HG03442 (cell line): ENCODE measurements around the gene PEX10.

ENCODE experiments used
- ATAC-seq: cut with Tn5 transposase; IDR thresholded peaks from one replicate; pipeline ENCODE4 v1.9.1; 2021; ENCODE audit warnings: mild to moderate bottlenecking, moderate library complexity; ENCODE audit not compliant: unreplicated experiment

Gene PEX10

GRCh38 chr1:2405588-2406295 lies 6.6 kb downstream of the PEX10 start:
- ATAC-seq = no peak

- ATAC-seq = no peak
Observed at GRCh38 chr1:2404890-2405511, 7.4 kb downstream of the PEX10 start.

- ATAC-seq = no peak
Observed at GRCh38 chr1:2404142-2404889, 8.0 kb downstream of the PEX10 start.

- no peak for ATAC-seq
Observed at GRCh38 chr1:2403273-2403672, 9.1 kb downstream of the PEX10 start.

DNA sequence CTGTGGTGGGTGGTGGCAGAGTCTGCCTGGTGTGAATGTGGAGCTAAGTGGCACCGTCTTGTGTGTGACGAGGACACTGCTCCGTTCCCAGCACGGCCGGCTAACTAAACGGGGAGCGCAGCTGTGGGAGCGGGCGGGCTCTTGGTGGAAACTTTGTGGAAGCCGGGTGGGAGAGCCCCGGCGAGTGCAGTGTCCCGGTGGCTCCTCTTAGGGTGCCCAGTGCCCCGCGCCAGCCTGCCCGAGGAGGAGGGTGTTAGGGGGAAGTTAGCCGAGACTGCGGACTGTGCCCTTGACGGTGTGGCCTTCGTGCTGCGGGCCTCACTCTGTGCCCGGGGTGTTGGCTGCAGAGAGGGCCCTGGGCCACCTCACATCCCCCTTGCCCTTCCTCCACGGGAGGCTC lies 9.9 kb downstream of the PEX10 start:
- ATAC-seq = no peak

DNA sequence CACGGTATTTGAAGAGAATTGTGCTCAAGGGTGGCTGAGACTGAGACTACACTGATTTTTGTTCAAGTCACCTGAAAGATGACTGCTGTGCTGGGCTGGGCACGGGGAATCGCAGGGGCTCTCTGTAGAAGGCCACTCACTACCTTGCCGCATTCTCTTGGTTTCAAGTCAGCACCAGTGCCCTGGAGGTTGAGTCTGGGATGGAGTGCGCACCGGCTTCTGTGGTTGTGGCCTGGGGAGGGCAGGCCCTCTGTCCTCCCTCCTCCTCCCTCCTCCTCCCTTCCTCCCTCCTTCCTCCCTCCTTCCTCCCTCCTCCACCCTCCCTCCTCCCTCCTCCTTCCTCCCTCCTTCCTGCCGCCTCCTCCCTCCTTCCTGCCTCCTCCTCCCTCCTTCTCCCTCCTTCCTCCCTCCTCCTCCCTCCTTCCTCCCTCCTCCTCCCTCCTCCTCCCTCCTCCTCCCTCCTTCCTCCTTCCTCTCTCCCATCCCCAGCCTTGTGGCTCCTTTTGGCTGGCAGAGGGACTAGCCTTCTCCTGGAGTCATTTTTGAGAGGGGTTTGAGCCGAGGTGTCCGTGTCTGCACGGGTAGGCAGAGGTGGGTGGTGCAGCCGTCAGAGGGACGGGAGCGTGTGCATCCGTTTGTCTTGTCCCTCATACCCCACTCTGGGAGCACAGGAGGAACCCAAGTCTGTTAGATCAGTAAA lies 11.3 kb downstream of the PEX10 start:
- no peak for ATAC-seq

- no peak for ATAC-seq
Observed at GRCh38 chr1:2400576-2400909, 11.8 kb downstream of the PEX10 start.

GRCh38 chr1:2399890-2400575 lies 12.3 kb downstream of the PEX10 start:
- no peak for ATAC-seq

- no peak for ATAC-seq
Observed at GRCh38 chr1:2398871-2399270, 13.5 kb downstream of the PEX10 start.

DNA sequence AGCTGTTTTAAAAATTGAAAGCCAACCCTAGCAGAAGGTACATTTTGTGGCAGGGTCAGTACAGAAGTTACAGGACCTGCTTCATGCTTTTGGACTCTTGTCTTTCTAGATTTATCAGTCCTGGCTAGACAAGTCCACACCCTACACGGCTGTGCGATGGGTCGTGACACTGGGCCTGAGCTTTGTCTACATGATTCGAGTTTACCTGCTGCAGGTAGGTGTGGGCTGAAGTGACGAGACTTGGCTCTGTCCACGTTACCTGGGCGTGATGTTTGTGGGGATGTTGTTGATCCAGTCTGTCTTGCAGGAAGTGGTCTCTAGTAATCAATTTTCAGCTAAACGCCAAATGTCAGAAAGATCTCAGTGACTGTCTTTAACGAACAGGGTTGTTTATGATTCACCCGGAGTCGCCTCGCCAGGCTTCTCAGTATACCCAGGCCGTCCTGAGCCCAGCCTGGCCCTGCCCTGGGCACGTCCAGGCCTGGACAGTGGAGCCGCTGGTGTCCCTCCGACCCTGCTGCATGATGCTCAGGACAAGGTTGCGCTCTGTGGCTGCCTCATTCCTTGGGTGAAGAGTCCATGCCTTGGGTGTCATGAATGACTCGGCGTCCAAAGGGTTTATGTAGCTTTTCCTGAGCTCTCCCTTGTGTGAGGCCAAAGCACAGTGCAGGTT lies 15.2 kb downstream of the PEX10 start:
- ATAC-seq = no peak

DNA sequence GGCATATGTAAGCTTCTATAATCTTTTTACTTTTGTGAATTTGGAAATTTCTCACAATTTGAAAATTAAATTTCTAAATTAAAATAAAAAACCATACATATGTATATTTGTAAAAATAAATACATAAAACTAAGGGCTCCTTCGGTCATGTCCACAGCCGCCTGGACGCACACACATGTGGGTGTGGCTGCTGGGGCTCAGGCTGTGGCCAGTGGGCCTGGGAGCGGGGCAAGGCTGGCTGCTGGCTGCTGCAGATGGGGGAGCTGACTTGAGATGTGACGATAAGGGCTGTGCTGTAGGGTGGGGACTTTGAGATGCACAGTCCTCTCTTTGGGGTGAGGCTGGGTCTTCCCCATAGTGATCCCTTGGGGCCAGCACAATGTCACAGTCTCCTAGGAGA lies 15.9 kb downstream of the PEX10 start:
- no peak for ATAC-seq

DNA sequence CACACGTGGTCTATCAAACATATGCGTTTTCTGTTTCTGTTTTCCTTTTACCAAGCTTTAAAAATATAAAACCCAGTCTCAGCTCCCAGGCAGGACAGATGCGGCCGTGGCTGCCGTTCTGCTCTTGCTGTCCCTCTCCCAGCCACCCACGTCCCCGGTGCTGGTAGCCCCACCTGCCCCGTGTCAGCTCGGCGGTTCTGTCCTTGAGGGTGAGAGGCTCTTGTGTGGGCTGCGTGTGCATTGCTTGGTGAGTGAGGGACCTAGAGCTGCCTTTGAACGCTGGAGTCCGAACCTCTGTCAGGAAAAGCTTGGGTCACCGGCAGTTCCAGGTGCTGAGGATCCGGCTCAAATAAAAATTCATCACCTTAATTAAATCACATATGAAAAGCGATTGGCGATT lies 16.3 kb downstream of the PEX10 start:
- ATAC-seq = no peak

GRCh38 chr1:2395245-2395644 lies 17.1 kb downstream of the PEX10 start:
- no peak for ATAC-seq

GRCh38 chr1:2394761-2395160 lies 17.6 kb downstream of the PEX10 start:
- ATAC-seq = no peak

DNA sequence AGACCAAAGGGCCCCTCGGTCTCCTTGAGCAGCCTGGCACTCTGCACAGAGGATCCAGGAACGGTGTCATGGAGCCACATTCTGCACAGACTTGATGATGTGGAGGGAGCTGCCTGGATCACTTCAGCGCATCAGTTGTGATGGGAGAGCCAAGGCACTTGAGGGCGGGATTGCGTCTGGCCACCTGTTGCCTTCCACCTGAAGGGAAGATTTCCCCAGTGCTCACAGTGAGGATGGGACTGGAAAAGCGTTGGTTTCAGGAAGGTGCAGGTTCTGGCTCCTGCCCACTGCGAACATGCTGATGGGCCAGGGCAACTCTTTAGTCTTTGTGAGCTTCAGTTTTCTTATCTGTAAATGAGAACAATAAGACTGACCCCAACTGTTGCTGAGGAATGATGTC lies 18.1 kb downstream of the PEX10 start:
- no peak for ATAC-seq

DNA sequence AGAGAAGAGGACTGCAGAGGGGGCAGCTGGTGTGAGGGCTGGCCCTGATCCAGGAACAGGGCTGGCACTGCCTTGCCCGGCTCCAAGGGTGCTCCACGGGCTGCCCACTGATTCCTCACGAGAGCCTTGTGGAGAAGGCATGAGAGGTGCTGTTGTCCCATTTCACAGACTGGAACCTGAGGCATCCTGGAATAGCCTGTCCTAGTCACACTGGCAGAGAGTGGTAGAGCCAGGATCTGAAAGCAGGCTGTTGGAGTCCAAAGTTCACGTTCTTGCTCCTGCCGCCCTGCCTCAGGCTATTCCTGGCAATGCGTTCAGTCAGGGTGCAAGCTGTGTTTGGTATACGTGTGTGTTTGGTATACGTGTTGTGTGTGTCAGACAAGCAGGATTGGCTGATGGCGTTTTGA lies 18.9 kb downstream of the PEX10 start:
- ATAC-seq = no peak

GRCh38 chr1:2392686-2393085 lies 19.7 kb downstream of the PEX10 start:
- ATAC-seq = no peak

- ATAC-seq = peak; percentile 16
Observed at GRCh38 chr1:2391931-2392509, 20.3 kb downstream of the PEX10 start.

GRCh38 chr1:2391041-2391930 lies 21.1 kb downstream of the PEX10 start, which contains the start of the genes MORN1 and RER1:
TSS of gene MORN1 (minus strand) at chr1:2391554. CDS start at chr1:2391533, 21 bp downstream.
TSS of gene RER1 (plus strand) at chr1:2391841. CDS start at chr1:2395791, 3,950 bp downstream.
- ATAC-seq = peak; percentile 81
